K562 (cell line): Measurements from ENCODE around the gene RALA. TPM values are rescaled to one million over a fixed set of nuclear protein-coding genes. Genes with fewer than 3 reads are reported as not detected.

Experiments
- ATAC-seq: fragments of 200-7000 bp; cut with Tn5 transposase; 3 replicates; pipeline ENCODE4 v1.9.1; 2020; ENCODE audit warnings: moderate library complexity
- BruUV-seq: library from RNA; stranded (reverse); fragments of 400-500 nt; replicated peaks from 2 replicates; lab custom pipeline; 2021; lab: Mats Ljungman, UMichigan
- CTCF ChIA-PET: fragments of 300-600 bp; formaldehyde crosslinking; extraction: SDS; loops from one replicate; lab custom pipeline; 2021; ENCODE audit warnings: low intra/inter-chr PET ratio; lab: Yijun Ruan, JAX
- POLR2A ChIA-PET: fragments of 300-600, 350-650 bp; sonication (Branson Sonifier 250); formaldehyde crosslinking; extraction: SDS; loops from one replicate; lab custom pipeline; 2021; ENCODE audit warnings: antibody characterized with exemption, inconsistent platforms; lab: Yijun Ruan, JAX
- DNase-seq, 4 experiments: peaks; one replicate each; pipeline versions ENCODE4 v3.0.0 to v3.0.0-alpha.2; 2011 to 2018; ENCODE audit warnings: low spot score in 3 of 4, mixed read lengths in 3 of 4; ENCODE audit errors: extremely low read depth in 1 of 4
- FAIRE-seq: peaks from 2 replicates; lab custom pipeline; 2011; peaks lifted over from hg19 to GRCh38; lab: Jason Lieb, UNC
- H2AFZ ChIP-seq: 2 replicates; pipeline ENCODE4 v1.6.0; 2011; ENCODE audit warnings: low read depth, low read length, control low read depth, inconsistent platforms
- H3K27ac ChIP-seq: fragments of 200-600 bp; 3 replicates; pipeline ENCODE4 v1.8.0; 2011; ENCODE audit warnings: low read depth, mild to moderate bottlenecking, control low read depth, inconsistent platforms, low read length, moderate library complexity, mixed read lengths; ENCODE audit errors: extremely low read depth
- H3K27me3 ChIP-seq, 2 experiments: fragments of 300-600 bp in 1 of 2; 2 replicates in 1 of 2; 3 replicates in 1 of 2; pipeline versions ENCODE4 v1.6.0 to v1.8.0; 2011; ENCODE audit warnings: inconsistent platforms in 2 of 2, low read length in 2 of 2, mild to moderate bottlenecking in 1 of 2, mixed read lengths in 1 of 2, moderate library complexity in 1 of 2; ENCODE audit not compliant: control insufficient read depth in 2 of 2, insufficient read depth in 2 of 2
- H3K36me3 ChIP-seq: fragments of 300-600 bp; 3 replicates; pipeline ENCODE4 v1.8.0; 2011; ENCODE audit warnings: mild to moderate bottlenecking, low read length, inconsistent platforms; ENCODE audit not compliant: control insufficient read depth, insufficient read depth
- H3K4me1 ChIP-seq, 2 experiments: fragments of 200-600 bp in 1 of 2; replicated peaks in 1 of 2; 2 replicates in 1 of 2; 3 replicates in 1 of 2; pipeline versions ENCODE4 v1.5.1 to v1.8.0; 2011; ENCODE audit warnings: inconsistent platforms in 2 of 2, low read length in 2 of 2, mild to moderate bottlenecking in 1 of 2, mixed read lengths in 1 of 2, moderate library complexity in 1 of 2; ENCODE audit not compliant: control insufficient read depth in 2 of 2, insufficient read depth in 2 of 2
- H3K4me2 ChIP-seq: 2 replicates; pipeline ENCODE4 v1.6.1; 2011; ENCODE audit warnings: low read length, control low read depth, inconsistent platforms, mixed read lengths; ENCODE audit not compliant: insufficient read depth
- H3K4me3 ChIP-seq: fragments of 200-600 bp; sonication (generic), shearing (Covaris generic); 2 replicates; pipeline ENCODE4 v1.5.1; 2016; ENCODE audit warnings: control low read depth, inconsistent platforms
- H3K79me2 ChIP-seq: fragments of 200-600 bp; 3 replicates; pipeline ENCODE4 v1.8.0; 2011; ENCODE audit warnings: low read length, inconsistent platforms; ENCODE audit not compliant: control insufficient read depth, insufficient read depth
- H3K9ac ChIP-seq, 2 experiments: 2 replicates each; pipeline versions ENCODE4 v1.6.0 to v1.6.1; 2011; ENCODE audit warnings: low read depth in 2 of 2, low read length in 2 of 2, control low read depth in 1 of 2, inconsistent platforms in 1 of 2, mild to moderate bottlenecking in 1 of 2, mixed read lengths in 1 of 2; ENCODE audit not compliant: insufficient read depth in 1 of 2
- H3K9me1 ChIP-seq: one replicate; pipeline ENCODE4 v1.6.0; 2011; ENCODE audit warnings: inconsistent platforms, mild to moderate bottlenecking, low read length, moderate library complexity; ENCODE audit not compliant: control insufficient read depth, insufficient read depth
- H3K9me3 ChIP-seq: replicated peaks from 2 replicates; pipeline ENCODE4 v1.5.1; 2011; ENCODE audit warnings: low read depth, low read length, inconsistent platforms; ENCODE audit not compliant: control insufficient read depth, insufficient read depth
- H4K20me1 ChIP-seq: replicated peaks from 2 replicates; pipeline ENCODE4 v1.6.1; 2011; ENCODE audit warnings: low read length, inconsistent platforms, mixed read lengths; ENCODE audit not compliant: control insufficient read depth, insufficient read depth
- BRD9 ChIP-seq: fragments of 450-650 bp; IDR thresholded peaks from 2 replicates; pipeline ENCODE4 v1.6.1; 2018; ENCODE audit warnings: low read depth; ENCODE audit not compliant: partially characterized antibody
- ETV6 ChIP-seq, 3 experiments: fragments of 150-350 bp in 1 of 3; sonication (generic) in 1 of 3; formaldehyde crosslinking in 1 of 3; IDR thresholded peaks; 2 replicates each; pipeline versions ENCODE4 v1.6.1 to v1.8.0; 2014 to 2022; ENCODE audit warnings: borderline replicate concordance in 2 of 3, low read depth in 2 of 3, antibody characterized with exemption in 1 of 3, low read length in 1 of 3, mild to moderate bottlenecking in 1 of 3, missing genetic modification reagents in 1 of 3
- HDGF ChIP-seq: fragments of 450-650 bp; IDR thresholded peaks from 2 replicates; pipeline ENCODE4 v1.6.1; 2016
- HLTF ChIP-seq: fragments of 450-650 bp; IDR thresholded peaks from 2 replicates; pipeline ENCODE4 v1.6.1; 2016
- MTA1 ChIP-seq: fragments of 450-650 bp; IDR thresholded peaks from 2 replicates; pipeline ENCODE4 v1.6.1; 2017; ENCODE audit warnings: borderline replicate concordance
- RBM22 ChIP-seq: fragments of 200-400 bp; formaldehyde crosslinking; IDR thresholded peaks from 2 replicates; pipeline ENCODE4 v1.6.1; 2018; ENCODE audit warnings: low read length, low read depth; ENCODE audit not compliant: poor library complexity, severe bottlenecking
- SMARCA5 ChIP-seq: fragments of 450-650 bp; IDR thresholded peaks from 2 replicates; pipeline ENCODE4 v1.6.1; 2016
- TAF7 ChIP-seq: fragments of 450-650 bp; IDR thresholded peaks from 2 replicates; pipeline ENCODE4 v1.6.1; 2016; ENCODE audit warnings: missing genetic modification characterization, missing compliant biosample characterization
- TEAD1 ChIP-seq, 2 experiments: fragments of 450-650 bp in 1 of 2; sonication (generic) in 1 of 2; formaldehyde crosslinking; IDR thresholded peaks; 2 replicates each; pipeline versions ENCODE4 v1.4.0 to v1.8.0; 2020 to 2022; ENCODE audit warnings: mild to moderate bottlenecking in 2 of 2, missing genetic modification reagents in 1 of 2
- ZNF146 ChIP-seq: IDR thresholded peaks from one replicate; pipeline ENCODE4 v1.6.1; 2018; ENCODE audit warnings: missing compliant biosample characterization; ENCODE audit not compliant: unreplicated experiment
- ZNF3 ChIP-seq: fragments of 250-450 bp; sonication (Bioruptor Pico); IDR thresholded peaks from 2 replicates; pipeline ENCODE4 v1.5.0; 2021; ENCODE audit warnings: mild to moderate bottlenecking, moderate library complexity
- ZNF311 ChIP-seq: fragments of 250-450 bp; sonication (Bioruptor Pico); IDR thresholded peaks from 2 replicates; pipeline ENCODE4 v1.4.0; 2020; ENCODE audit warnings: mild to moderate bottlenecking, moderate library complexity
- in situ Hi-C: fragments of 300-500 bp; cut with MboI; formaldehyde crosslinking; loops from 4 replicates; pipeline ENCODE4 v1.15.0; 2018; ENCODE audit warnings: inconsistent platforms, mixed read lengths
- intact Hi-C: fragments of 100-400 bp; cut with micrococcal nuclease; formaldehyde crosslinking; loops from 2 replicates; pipeline ENCODE4 v1.14.2; 2022
- polyA plus RNA-seq, 8 experiments: library from polyadenylated mRNA; depleted of rRNA in 4 of 8; stranded (reverse) in 5 of 8; unstranded in 3 of 8; fragments of >200 nt; fragmentation: Nextera tagmentation in 2 of 8; fragmentation: Illumina TruSeq in 1 of 8; extraction: Ambion mirVana in 2 of 8; extraction: Trizol in 1 of 8; gene quantifications; 2 replicates each; pipeline versions ENCODE4 v1.2.1 to v1.2.3, GENCODE V29; 2011 to 2014; ENCODE audit warnings: inconsistent platforms in 1 of 8, missing spikeins in 1 of 8
- total RNA-seq, 7 experiments: library from RNA; depleted of rRNA in 6 of 7; stranded (reverse); fragments of >200 nt in 6 of 7; fragmentation: Illumina TruSeq in 2 of 7; extraction: Trizol in 2 of 7; gene quantifications; 2 replicates each; pipeline versions ENCODE4 v1.2.1 to v1.2.3, GENCODE V29; 2011 to 2021; ENCODE audit warnings: low replicate concordance in 1 of 7
- TF ChIP-seq, protein P1 (sequence below): IDR thresholded peaks from 2 replicates; pipeline ENCODE4 v1.6.1; 2011; ENCODE audit warnings: borderline replicate concordance, low read depth, mild to moderate bottlenecking, moderate library complexity, low read length; ENCODE audit not compliant: insufficient read depth, poor library complexity, severe bottlenecking

Gene RALA
- total and polyA plus RNA-seq, 9 of the 15 experiments (the other 6 are each of a cell fraction or from before 2014, with no cell fraction given) = 7.2 to 28.0 (median 25.7) TPM

DNA sequence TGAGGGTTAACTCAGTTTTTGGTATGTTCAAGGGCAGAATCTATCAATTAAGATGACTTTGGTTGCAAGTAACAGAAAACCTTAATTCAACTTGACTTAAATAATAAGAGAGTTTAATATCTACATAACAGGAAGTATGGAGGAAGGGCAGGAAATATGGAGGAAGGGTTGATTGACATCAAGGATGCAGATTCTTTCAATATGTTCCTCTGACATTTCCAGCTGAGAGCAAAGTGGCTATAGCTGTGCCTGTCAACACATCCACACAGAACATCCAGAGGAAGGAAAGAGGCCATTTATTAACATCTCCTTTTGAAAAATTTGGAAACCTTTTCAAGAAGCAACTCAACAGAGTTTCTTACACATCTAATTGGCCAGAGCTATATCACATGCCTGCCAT, 19.4 kb upstream of the RALA start:
- Histone ChIP-seq H3K36me3 (no peaks in the 10 kb centered on the region), H2AFZ (peak overlapping the region; percentile 42; the same call in 1 of the 2 replicates), H3K27ac (no peak overlapping the region), H3K4me3 (no peak overlapping the region), H3K9me1 (no peaks in the 10 kb centered on the region), H3K27me3 (no peaks in the 10 kb centered on the region), H3K4me1 (peaks cover 0 to 4% of the 10 kb centered on the region in 2 experiments; a peak in 2 of 5 replicates), H3K9ac (no peak overlapping the region), H4K20me1 (no peaks in the 10 kb centered on the region), H3K79me2 (no peaks in the 10 kb centered on the region), H3K9me3 (no peaks in the 10 kb centered on the region), H3K4me2 (no peak overlapping the region)
- intact Hi-C loops (no loop called here), in situ Hi-C loops (no loop called here)
- DNase-seq = no peak
- FAIRE-seq = peak; percentile 42
- POLR2A ChIA-PET = no interaction called here
- no TSS peak for BruUV-seq
- ATAC-seq = no peak
- CTCF ChIA-PET = no interaction called here
- TF ChIP-seq ZNF146 (CRISPR knock-in tag) = no peak
- TF ChIP-seq HLTF = no peak
- TF ChIP-seq HDGF = no peak
- no peak for TF ChIP-seq RBM22
- no peak for TF ChIP-seq ZNF3 (CRISPR knock-in tag)
- TF ChIP-seq BRD9 = no peak
- TF ChIP-seq TAF7 = no peak
- no peak for TF ChIP-seq ETV6 (IDR thresholded peaks at IDR 0.05; ENCODE audit: borderline replicate concordance in 1 of 2, low read depth in 2 of 2, low read length in 1 of 2)
- TF ChIP-seq ETV6 (CRISPR knock-in tag; IDR thresholded peaks at IDR 0.05; ENCODE audit: borderline replicate concordance) = no peak
- TF ChIP-seq SMARCA5 = no peak
- TF ChIP-seq, protein P1, sequence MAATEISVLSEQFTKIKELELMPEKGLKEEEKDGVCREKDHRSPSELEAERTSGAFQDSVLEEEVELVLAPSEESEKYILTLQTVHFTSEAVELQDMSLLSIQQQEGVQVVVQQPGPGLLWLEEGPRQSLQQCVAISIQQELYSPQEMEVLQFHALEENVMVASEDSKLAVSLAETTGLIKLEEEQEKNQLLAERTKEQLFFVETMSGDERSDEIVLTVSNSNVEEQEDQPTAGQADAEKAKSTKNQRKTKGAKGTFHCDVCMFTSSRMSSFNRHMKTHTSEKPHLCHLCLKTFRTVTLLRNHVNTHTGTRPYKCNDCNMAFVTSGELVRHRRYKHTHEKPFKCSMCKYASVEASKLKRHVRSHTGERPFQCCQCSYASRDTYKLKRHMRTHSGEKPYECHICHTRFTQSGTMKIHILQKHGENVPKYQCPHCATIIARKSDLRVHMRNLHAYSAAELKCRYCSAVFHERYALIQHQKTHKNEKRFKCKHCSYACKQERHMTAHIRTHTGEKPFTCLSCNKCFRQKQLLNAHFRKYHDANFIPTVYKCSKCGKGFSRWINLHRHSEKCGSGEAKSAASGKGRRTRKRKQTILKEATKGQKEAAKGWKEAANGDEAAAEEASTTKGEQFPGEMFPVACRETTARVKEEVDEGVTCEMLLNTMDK = no peak
- no peak for TF ChIP-seq TEAD1 (CRISPR knock-in tag; IDR thresholded peaks at IDR 0.05)
- no peak for TF ChIP-seq ZNF311
- no peak for TF ChIP-seq MTA1
